Ovary (tissue), 9 donors: ENCODE results near the gene HTRA3. TPM values are rescaled to one million over a fixed set of nuclear protein-coding genes. Genes with fewer than 3 reads are reported as not detected.

Source experiments
- DNase-seq, 5 donors: peaks; one replicate each; pipeline ENCODE4 v3.0.0-alpha.2; 2019 to 2020
- H3K27ac ChIP-seq, 2 donors: fragments of 200-600 bp; one replicate each; pipeline versions ENCODE4 v1.5.1 to v1.8.0; 2019 to 2022
- H3K27me3 ChIP-seq: fragments of 200-600 bp; one replicate; pipeline ENCODE4 v1.8.0; 2022
- H3K36me3 ChIP-seq: fragments of 200-600 bp; sonication (generic); one replicate; pipeline ENCODE4 v1.5.1; 2019
- H3K4me1 ChIP-seq: one replicate; pipeline ENCODE4 v1.8.1; 2013; ENCODE audit warnings: mild to moderate bottlenecking, moderate library complexity; ENCODE audit not compliant: insufficient read depth
- H3K4me3 ChIP-seq: fragments of 200-600 bp; sonication (generic); one replicate; pipeline ENCODE4 v1.5.1; 2017
- H3K9me3 ChIP-seq, 2 donors: fragments of 200-600 bp in 1 of 2; sonication (generic) in 1 of 2; one replicate each; pipeline versions ENCODE4 v1.5.1 to v1.8.1; 2013 to 2019; ENCODE audit warnings: mild to moderate bottlenecking in 1 of 2, moderate library complexity in 1 of 2
- CTCF ChIP-seq, 3 donors: fragments of 450-650 bp in 2 of 3; fragments of 200-600 bp in 1 of 3; IDR thresholded peaks; one replicate each; pipeline versions ENCODE4 v1.5.1 to v1.8.0; 2016 to 2022; ENCODE audit warnings: antibody characterized with exemption in 3 of 3, mild to moderate bottlenecking in 1 of 3
- EP300 ChIP-seq: sonication (generic); formaldehyde crosslinking; IDR thresholded peaks from one replicate; pipeline ENCODE4 v1.6.1; 2017; ENCODE audit warnings: antibody characterized with exemption
- POLR2A ChIP-seq: fragments of 450-650 bp; IDR thresholded peaks from one replicate; pipeline ENCODE4 v1.6.1; 2017; ENCODE audit warnings: antibody characterized with exemption, mild to moderate bottlenecking, moderate library complexity
- WGBS, 3 donors: extraction: QIAGEN DNeasy Blood & Tissue Kit in 1 of 3; methylation state at CpG; one replicate each; pipeline versions ENCODE4 v1.1.5 to v1.1.7; 2013 to 2017; 5-methylcytosine and 5-hydroxymethylcytosine counted together
- intact Hi-C, 4 donors: fragments of 100-400 bp; cut with DNase I; formaldehyde crosslinking; loops; one replicate each; pipeline versions ENCODE4 v1.11.0 to v1.15.1; 2022 to 2023
- polyA plus RNA-seq, 2 donors: library from polyadenylated mRNA; stranded (reverse); fragments of 200-250 nt in 1 of 2; fragments of 350-450 nt in 1 of 2; fragmentation: Illumina TruSeq in 1 of 2; extraction: RNeasy Lipid Tissue Mini Kit (QIAGEN cat#74804) in 1 of 2; gene quantifications; one replicate each; pipeline ENCODE4 v1.2.3, GENCODE V29; 2013 to 2014
- total RNA-seq, 7 donors: library from RNA; depleted of rRNA in 2 of 7; stranded (reverse); fragments of >200 nt in 2 of 7; fragmentation: NEBNext Ultra II Directional in 3 of 7; extraction: Animal tissue kit (Norgen Biotek cat#: 25700) in 3 of 7; gene quantifications; one replicate each; pipeline versions ENCODE4 v1.1.0 to v1.2.4, GENCODE V29; 2016 to 2023
- donor health status: DM: no; HTN: no; CAD: no; lungs with moderate emphysema.
- donor health status: DM: no; HTN: no; CAD: no.
- donor health status: Bipolar disorder and iron deficiency.
- donor health status: DM: yes; HTN: yes; CAD: no.
- donor health status: DM: no; HTN: no; CAD: no.
- donor health status: DM: yes; HTN: yes; CAD: no.

Gene HTRA3
- total and polyA plus RNA-seq, 9 donors: 36.2 to 163 (median 64.7) TPM

- Histone ChIP-seq H3K9me3 (no peaks in the 10 kb centered on the region), H3K36me3 (no peaks in the 10 kb centered on the region), H3K27me3 (no peaks in the 10 kb centered on the region), H3K4me3 (no peak overlapping the region), H3K4me1 (peaks cover 4% of the 10 kb centered on the region), H3K27ac (no peak overlapping the region)
- intact Hi-C loops: no loop called here
- TF ChIP-seq CTCF (IDR thresholded peaks at IDR 0.05) (no peak), POLR2A (no peak), EP300 (no peak)
- DNase-seq: peak; percentile 4 to 15 (median 13)
- 77 to 92% (median 89%) methylated on average over 8 of the region's 8 CpGs for WGBS, 3 donors
Observed at GRCh38 chr4:8292478-8293107, 23.0 kb downstream of the HTRA3 start.

GRCh38 chr4:8293131-8293975, 23.8 kb downstream of the HTRA3 start:
- H3K4me3 ChIP-seq: no peak overlapping the region
- H3K36me3 ChIP-seq: no peaks in the 10 kb centered on the region
- no peak overlapping the region for H3K27ac ChIP-seq
- WGBS, 3 donors: 85 to 93% (median 89%) methylated on average over 11 of the region's 11 CpGs
- no peaks in the 10 kb centered on the region for H3K9me3 ChIP-seq
- H3K4me1 ChIP-seq: peaks cover 10% of the 10 kb centered on the region
- intact Hi-C loops: no loop called here
- TF ChIP-seq EP300 (no peak), CTCF (IDR thresholded peaks at IDR 0.05) (no peak), POLR2A (no peak)
- peak in 4 of 5 donors; percentile 7 to 31 (median 21) for DNase-seq
- no peaks in the 10 kb centered on the region for H3K27me3 ChIP-seq

- Histone ChIP-seq H3K36me3 (no peaks in the 10 kb centered on the region), H3K27ac (no peak overlapping the region), H3K27me3 (no peaks in the 10 kb centered on the region), H3K4me3 (no peak overlapping the region), H3K9me3 (no peaks in the 10 kb centered on the region), H3K4me1 (peaks cover 10% of the 10 kb centered on the region)
- peak; percentile 5 to 19 (median 15) for DNase-seq
- TF ChIP-seq EP300 (no peak), POLR2A (no peak), CTCF (IDR thresholded peaks at IDR 0.05) (no peak)
- intact Hi-C loops: no loop called here
- WGBS, 3 donors: 83 to 97% (median 85%) methylated on average over 9 of the region's 9 CpGs
Observed at GRCh38 chr4:8294036-8294435, 24.5 kb downstream of the HTRA3 start.

GRCh38 chr4:8294775-8295174, 25.2 kb downstream of the HTRA3 start:
- Histone ChIP-seq H3K4me1 (peaks cover 10% of the 10 kb centered on the region), H3K9me3 (no peaks in the 10 kb centered on the region), H3K27ac (no peak overlapping the region), H3K27me3 (no peaks in the 10 kb centered on the region), H3K36me3 (no peaks in the 10 kb centered on the region), H3K4me3 (no peak overlapping the region)
- TF ChIP-seq CTCF (IDR thresholded peaks at IDR 0.05) (no peak), POLR2A (no peak), EP300 (no peak)
- peak in 1 of 5 donors; percentile 1 for DNase-seq
- WGBS, 3 donors: 93 to 95% (median 94%) methylated on average over 2 of the region's 2 CpGs
- intact Hi-C loops: no loop called here
